T-helper 2 cell (primary cell): ENCODE measurements around the gene AK8.

Source experiments
- DNase-seq, 5 experiments: peaks; one replicate each; pipeline versions ENCODE4 v3.0.0 to v3.0.0-alpha.2; 2012 to 2022

The AK8 gene

GRCh38 chr9:132887181-132888120 lies 9.4 kb upstream of the AK8 start:
- DNase-seq: no peak

- no peak for DNase-seq
Measured at GRCh38 chr9:132886334-132886725, 8.2 kb upstream of the AK8 start.

GRCh38 chr9:132885720-132886333 lies 7.7 kb upstream of the AK8 start:
- no peak for DNase-seq

GRCh38 chr9:132883349-132884294 lies 5.5 kb upstream of the AK8 start:
- DNase-seq: no peak

GRCh38 chr9:132882616-132883015 lies 4.5 kb upstream of the AK8 start:
- DNase-seq: no peak

GRCh38 chr9:132881826-132882225 lies 3.7 kb upstream of the AK8 start:
- DNase-seq: no peak

- DNase-seq: no peak
Measured at GRCh38 chr9:132880324-132880661, 2.2 kb upstream of the AK8 start.

- DNase-seq: no peak
Measured at GRCh38 chr9:132879457-132880323, 1.6 kb upstream of the AK8 start.

- DNase-seq: peak in 2 of 5 experiments; percentile 11 to 18
Measured at GRCh38 chr9:132878695-132879456, 792 bp upstream of the AK8 start, which contains the start of gene SPACA9. Gene SPACA9, plus strand, starts transcription at chr9:132878898. Its CDS starts 5,050 bp downstream, at chr9:132883948.

GRCh38 chr9:132877458-132877823 lies 643 bp downstream of the AK8 start:
- DNase-seq: no peak

GRCh38 chr9:132876849-132877248 lies 1.2 kb downstream of the AK8 start:
- DNase-seq: no peak

- DNase-seq: no peak
Measured at GRCh38 chr9:132875159-132875558, 2.9 kb downstream of the AK8 start.

GRCh38 chr9:132873403-132873802 lies 4.7 kb downstream of the AK8 start:
- peak in 1 of 5 experiments; percentile 34 for DNase-seq

- DNase-seq: no peak
Measured at GRCh38 chr9:132869266-132869665, 8.8 kb downstream of the AK8 start.

- DNase-seq: no peak
Measured at GRCh38 chr9:132866898-132867297, 11.2 kb downstream of the AK8 start.

GRCh38 chr9:132864691-132865090 lies 13.4 kb downstream of the AK8 start:
- no peak for DNase-seq

- no peak for DNase-seq
Measured at GRCh38 chr9:132864277-132864676, 13.8 kb downstream of the AK8 start.

- DNase-seq: no peak
Measured at GRCh38 chr9:132863096-132863495, 15.0 kb downstream of the AK8 start.

GRCh38 chr9:132862533-132862932 lies 15.6 kb downstream of the AK8 start:
- no peak for DNase-seq

- no peak for DNase-seq
Measured at GRCh38 chr9:132861666-132862065, 16.4 kb downstream of the AK8 start.

GRCh38 chr9:132858751-132859150 lies 19.3 kb downstream of the AK8 start:
- DNase-seq: no peak
